GM11168 (cell line): ENCODE measurements around the gene MAST2.
"Not testable (repeated sequence)": the region's sequence is repeated elsewhere in the genome, so short reads cannot be mapped to it uniquely, and the experiment has no call there.

Experiments
- in situ Hi-C: fragments of 300-500 bp; cut with MboI; formaldehyde crosslinking; loops from one replicate; pipeline ENCODE4 v1.12.0; 2022; ENCODE audit warnings: low sequenced_read_pairs; ENCODE audit not compliant: unreplicated experiment

The MAST2 gene

DNA sequence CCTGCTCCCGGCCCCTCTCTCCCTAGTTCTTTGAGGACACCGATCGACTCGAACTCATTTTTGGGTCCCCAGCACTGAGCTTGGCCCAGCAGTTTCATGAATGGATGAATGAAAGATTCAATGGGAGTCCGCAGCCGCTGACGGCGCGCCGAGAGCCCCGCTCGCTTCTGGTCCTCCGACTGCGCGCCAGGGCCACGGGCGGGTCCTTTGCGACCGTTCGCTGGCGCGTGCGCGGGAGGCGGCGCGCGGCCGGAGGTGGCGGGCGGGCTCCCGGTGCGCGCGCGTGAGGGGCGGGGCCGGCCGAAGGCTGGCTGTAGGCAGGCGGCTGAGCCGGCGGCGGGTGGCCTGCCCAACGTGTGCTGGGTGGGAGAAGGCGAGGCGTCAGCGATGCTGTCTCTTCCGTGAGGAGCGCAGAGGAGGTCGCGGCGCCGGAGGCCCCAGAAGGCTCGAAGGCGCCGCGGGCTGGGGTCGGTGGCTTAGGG, at the start of gene MAST2:
Gene MAST2 (plus strand): TSS at position 314 of the 482 bp plus-strand sequence. CDS start 284 bp downstream, outside the sequence.
- in situ Hi-C loops: no loop called here

GRCh38 chr1:45755697-45756096, 47.7 kb upstream of the MAST2 start:
- in situ Hi-C loops: no loop called here

GRCh38 chr1:45762291-45762690, 41.1 kb upstream of the MAST2 start:
- in situ Hi-C loops: no loop called here

GRCh38 chr1:45765999-45766792, 37.2 kb upstream of the MAST2 start:
- in situ Hi-C loops: no loop called here

GRCh38 chr1:45767035-45767434, 36.4 kb upstream of the MAST2 start:
- in situ Hi-C loops: no loop called here

GRCh38 chr1:45769261-45769932, 34.0 kb upstream of the MAST2 start:
- in situ Hi-C loops: no loop called here

GRCh38 chr1:45772971-45773370, 30.4 kb upstream of the MAST2 start:
- in situ Hi-C loops: no loop called here

GRCh38 chr1:45775794-45776193, 27.6 kb upstream of the MAST2 start:
- in situ Hi-C loops: no loop called here

DNA sequence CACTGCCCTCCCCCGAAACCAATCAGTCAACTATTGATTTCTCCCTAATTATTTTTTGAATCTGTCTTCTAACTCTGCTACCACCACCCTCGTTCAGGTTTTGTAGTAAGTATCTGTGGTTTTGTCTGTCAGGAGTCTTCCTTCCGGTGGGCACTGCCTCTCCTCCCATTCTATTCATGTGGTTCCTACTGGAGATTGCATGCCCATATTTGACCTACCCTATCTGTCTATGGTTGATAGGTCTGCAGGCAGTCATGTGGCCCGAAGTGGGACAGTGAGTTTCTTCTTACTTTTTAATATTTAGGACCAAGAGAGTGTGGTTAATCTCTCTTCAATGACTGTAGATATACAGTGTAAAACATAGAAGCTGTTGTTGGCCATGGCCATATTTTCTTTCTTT, 17.8 kb upstream of the MAST2 start:
- in situ Hi-C loops: no loop called here

- in situ Hi-C loops: no loop called here
These were observed 15.5 kb upstream of the MAST2 start for GRCh38 chr1:45787905-45788304.

- in situ Hi-C loops: no loop called here
These were observed 13.8 kb upstream of the MAST2 start for GRCh38 chr1:45789601-45790000.

DNA sequence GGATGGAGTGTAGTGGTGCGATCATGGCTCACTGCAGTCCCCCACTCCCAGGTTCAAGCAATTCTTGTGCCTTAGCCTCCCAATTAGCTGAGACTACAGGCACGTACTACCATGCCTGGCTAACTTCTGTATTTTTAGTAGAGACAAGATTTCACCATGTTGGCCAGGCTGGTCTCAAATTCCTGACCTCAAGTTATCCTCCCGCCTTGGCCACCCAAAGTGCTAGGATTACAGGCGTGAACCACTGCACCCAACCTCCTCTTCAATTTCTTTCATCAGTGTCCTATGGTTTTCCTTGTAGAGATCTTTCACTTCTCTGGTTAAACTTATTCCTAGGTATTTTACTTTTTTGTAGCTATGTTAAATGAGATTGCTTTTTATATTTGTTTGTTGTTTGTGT, 10.7 kb upstream of the MAST2 start:
- in situ Hi-C loops: no loop called here

GRCh38 chr1:45793942-45794604, 9.3 kb upstream of the MAST2 start:
- in situ Hi-C loops: no loop called here

GRCh38 chr1:45796381-45796780, 7.0 kb upstream of the MAST2 start:
- in situ Hi-C loops: no loop called here

DNA sequence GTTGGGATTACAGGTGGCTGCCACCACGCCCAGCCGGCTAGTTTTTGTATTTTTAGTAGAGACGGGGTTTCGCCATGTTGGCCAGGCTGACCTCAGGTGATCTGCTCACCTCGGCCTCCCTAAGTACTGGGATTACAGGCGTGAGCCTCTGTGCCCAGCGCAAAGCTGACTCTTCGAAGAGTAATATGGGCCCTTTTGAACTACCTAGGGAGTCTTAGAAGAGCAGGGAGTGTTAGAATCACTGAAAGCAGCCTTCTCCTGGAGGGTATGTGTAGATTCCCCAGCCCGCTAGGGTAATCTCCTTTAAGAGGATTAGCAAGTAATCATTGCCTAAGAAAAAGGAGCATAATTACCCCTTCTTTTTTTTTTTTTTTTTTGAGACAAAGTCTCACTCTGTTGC, 6.5 kb upstream of the MAST2 start:
- in situ Hi-C loops: no loop called here

- in situ Hi-C loops: no loop called here
These were observed 2.5 kb upstream of the MAST2 start for GRCh38 chr1:45800899-45801298.

- in situ Hi-C loops: no loop called here
These were observed 791 bp upstream of the MAST2 start for GRCh38 chr1:45802343-45803298.

- in situ Hi-C loops: not testable (repeated sequence)
These were observed 613 bp downstream of the MAST2 start for GRCh38 chr1:45803781-45804668.

DNA sequence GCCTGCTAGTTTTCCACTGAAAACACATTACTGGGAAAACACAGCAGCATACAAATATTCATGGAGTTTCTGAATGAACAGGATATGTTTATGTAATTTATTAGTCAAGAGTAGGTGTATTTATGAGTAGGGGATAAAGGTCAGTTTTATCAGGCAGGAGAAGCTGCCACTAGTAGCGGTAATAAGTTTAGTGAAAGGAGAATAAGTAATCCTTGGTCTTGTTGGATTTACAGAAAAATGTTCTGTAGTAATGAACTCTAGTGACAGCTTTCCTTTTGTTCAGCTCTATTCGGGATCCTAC, 1.2 kb downstream of the MAST2 start:
- in situ Hi-C loops: no loop called here
